Activated CD4-positive, alpha-beta T cell treated with anti-CD3 and anti-CD28 coated beads, Interleukin-2, Interleukin-6, amounts not matched to agents 100 ng/mL and 50 ng/mL, durations not matched to agents 16 hours and 8 hours (primary cell): ENCODE results near the gene UBAC1.

ENCODE experiments used
- DNase-seq: peaks from one replicate; pipeline ENCODE4 v3.0.0-alpha.2; 2020

The UBAC1 gene

GRCh38 chr9:135891027-135891631, 70.0 kb downstream of the UBAC1 start:
- no peak for DNase-seq

- no peak for DNase-seq
Measured at GRCh38 chr9:135890190-135891026, 70.8 kb downstream of the UBAC1 start.

DNA sequence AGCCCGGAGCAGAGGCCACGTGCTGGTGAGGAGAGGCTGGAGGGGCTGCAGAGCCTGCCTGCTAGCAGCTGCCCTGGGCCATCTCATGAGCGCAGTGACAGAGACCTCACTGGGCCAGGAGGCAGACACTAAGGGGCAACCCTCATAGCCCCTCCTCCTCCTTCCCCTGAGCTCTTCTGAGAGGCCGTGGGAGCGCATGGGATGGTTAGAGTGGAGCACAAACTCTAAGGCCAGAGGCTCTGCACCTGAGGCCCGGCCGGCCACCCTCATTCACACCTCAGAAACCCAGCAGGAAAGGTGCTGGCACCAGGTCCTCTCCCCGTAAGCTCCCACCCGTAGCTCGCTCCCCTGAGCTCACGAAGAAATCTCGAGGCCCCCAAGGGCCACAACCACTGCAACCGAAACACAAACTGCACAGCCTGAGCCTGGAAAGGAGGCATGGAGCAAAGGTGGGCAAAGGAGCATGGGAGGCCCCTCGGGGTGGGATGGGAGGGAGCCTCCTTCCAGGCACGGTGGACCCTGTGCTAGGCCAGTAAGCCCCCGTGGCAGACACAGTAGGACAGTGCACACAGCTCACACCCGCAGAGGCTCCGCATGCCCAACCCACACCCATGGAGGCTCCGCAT, 71.5 kb downstream of the UBAC1 start:
- no peak for DNase-seq

DNA sequence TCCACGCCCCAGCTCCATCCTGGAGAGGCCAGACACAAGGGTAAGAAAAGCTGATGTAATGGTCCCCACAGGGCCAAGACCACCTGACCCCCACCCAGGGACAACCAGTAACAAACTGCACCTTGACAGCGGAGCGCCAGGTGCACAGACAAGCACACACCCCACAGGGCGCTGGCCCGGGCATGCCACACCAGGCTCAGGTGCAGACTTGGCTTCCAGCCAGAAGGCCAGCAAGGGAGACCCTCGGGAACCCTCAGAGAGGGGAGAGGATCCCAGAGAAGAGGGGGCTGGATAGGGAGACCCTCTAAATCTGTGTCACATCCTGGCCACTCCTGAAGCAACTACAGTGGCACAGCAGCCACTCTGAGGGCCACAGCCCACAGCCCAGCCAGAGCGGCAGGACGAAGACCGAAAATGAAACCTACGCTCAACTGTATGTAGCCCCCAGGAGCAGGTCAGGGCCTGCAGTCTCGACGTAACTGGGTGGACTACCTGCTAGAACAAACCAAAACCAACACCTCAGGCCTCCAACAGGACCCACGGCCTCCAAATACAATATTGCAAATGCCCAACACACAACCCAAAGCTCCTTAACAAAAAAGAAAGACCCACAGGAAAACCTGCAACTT, 72.3 kb downstream of the UBAC1 start:
- DNase-seq = no peak

GRCh38 chr9:135888126-135888765, 72.9 kb downstream of the UBAC1 start:
- no peak for DNase-seq

- DNase-seq = peak; percentile 64
Measured at GRCh38 chr9:135887585-135888050, 73.6 kb downstream of the UBAC1 start.

- no peak for DNase-seq
Measured at GRCh38 chr9:135887021-135887507, 74.1 kb downstream of the UBAC1 start.

DNA sequence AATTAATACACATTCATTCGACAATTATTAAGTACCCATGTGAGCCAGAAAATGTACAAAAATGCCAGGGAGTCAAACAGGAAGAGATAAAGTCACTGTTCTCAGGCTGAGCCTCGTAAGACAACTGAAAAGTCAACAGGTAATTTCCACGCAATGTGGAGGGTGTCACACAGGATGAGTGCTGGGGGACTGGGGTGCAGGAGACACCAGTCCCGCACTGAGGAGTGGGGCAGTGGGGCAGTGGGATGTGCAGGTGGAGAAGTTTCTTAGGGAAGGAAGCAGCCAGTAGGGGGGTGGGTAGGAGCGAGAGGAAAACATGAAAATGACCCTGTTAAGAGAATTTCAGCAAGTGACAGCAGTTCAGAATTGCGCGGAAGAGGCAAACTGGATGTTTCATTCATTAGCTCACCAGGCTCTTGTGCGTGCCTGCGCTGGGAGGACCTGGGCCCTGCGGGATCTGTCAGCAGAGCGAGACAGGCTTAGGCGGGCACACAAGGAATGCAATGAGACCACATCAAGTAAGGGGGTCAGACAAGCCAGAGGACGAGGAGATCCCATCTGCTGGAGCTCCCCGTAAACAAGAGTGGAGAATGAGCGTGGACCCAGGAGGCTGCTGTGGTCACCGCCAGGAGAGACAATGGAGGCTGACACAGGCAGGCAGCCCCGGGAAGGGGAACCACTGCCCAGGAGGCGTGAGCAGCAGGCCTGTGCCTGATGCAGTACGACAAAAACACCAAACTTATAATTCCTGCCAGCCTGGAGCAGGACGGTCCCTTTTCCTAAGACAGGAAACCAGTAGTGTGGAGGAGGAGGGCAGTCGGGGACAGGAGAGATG, 74.8 kb downstream of the UBAC1 start:
- DNase-seq = no peak

DNA sequence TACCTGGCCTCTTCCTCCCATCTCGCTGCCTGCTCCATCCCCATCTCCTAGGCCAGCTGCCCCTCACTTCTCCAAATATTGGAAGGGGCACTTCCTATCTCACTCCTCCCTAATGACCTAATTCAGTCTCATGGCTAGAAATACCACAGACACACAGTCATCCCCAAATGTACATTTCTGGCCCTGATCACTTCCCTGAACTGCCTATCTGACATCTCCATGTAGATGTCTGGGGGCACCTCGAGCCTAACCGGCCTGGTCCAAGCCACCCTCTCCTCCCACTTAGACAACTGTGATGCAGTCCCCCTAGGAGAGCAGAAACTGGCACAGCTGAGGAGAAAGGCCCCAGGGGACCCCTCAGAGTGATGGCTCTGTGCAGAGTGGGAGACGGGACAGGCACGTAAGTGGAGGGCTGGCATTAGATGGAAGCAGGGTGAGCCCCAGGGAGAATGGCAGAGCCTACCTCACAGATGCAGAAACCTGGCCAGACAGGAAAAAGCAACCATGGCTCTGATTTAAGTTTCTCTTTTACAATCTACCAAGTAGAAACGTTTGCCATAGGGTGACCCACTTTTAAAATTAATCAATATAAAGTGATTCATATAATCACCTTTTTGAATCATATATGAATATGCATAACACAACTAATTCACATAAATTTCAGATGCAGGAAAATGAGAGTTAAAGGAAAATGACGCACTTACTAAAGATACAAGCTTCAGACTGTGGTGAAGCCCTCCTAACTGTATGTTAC, 75.9 kb downstream of the UBAC1 start:
- no peak for DNase-seq

- DNase-seq = no peak
Measured at GRCh38 chr9:135884328-135885035, 76.7 kb downstream of the UBAC1 start.

DNA sequence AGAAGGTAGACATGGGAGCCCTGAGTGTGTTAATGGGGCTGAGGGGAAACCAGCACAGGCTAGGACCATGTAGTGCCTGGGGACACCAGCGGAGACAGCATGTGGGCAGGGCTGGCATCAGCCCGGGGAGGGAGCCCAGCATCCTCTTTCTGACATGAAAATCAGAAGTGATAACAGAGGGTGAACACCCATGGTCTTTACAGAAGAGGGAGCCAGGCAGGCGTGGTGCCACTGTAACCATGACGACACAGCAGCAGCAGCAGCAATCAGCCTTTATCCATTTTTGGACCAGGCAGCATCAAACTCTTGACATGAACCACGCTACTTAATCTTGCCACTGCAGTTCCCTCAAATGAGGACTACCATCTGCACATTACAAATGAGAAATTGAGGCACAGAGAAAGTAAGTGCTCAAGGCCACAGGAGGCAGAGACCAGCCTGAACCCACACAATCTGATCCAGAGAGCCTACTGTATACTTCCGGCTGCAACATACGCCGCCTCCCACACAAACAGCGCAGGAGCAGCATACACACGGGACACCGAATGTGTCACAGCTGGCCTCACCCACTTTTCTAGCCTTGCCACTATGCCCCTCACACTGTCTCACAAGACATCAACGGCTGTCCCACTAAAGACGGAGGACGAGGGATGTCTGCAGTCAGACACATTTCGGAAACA, 77.6 kb downstream of the UBAC1 start:
- no peak for DNase-seq
